ENCODE measurements around the gene SNX32. TPM values are rescaled to one million over a fixed set of nuclear protein-coding genes. Genes with fewer than 3 reads are reported as not detected.
A peak's percentile ranks its signal among the peaks of the same experiment; 100 is the strongest.

Gene SNX32
- total and polyA plus RNA-seq, 4 experiments from 2014 or later = 0.42 to 0.93 (median 0.66) TPM

DNA sequence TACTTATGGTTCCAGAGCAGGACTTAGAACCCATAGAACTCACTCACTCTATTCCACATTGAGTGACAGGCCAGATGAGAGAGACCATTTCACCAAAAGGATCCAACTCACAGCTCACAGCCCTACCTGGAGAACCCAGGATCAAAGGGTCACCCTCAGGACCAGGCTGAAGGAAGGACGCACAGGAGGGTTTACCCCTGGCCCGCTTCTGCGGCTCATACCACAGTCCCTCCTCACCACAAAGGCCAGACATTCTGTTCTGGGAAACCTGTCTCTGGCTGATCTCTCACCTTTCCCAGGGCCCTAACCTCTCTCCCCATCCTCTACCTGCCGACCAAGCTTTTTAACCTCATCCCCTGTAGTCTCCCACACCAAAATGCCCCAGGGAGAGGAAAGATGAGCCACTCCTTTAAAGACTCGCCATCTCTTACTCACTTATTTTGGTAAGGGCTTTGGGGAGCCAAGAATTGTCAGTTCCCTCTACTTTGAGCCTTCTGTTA lies 61.8 kb downstream of the SNX32 start:
- intact Hi-C loops (cut with micrococcal nuclease) = no loop called here
- no peak for DNase-seq
- Histone ChIP-seq H3K9me3 (ENCODE audit: control insufficient read depth in 1 of 2, low read length in 2 of 2) (no peaks in the 10 kb centered on the region), H3K4me1 (ENCODE audit: insufficient read depth, low read length) (peaks cover 50% of the 10 kb centered on the region), H3K36me3 (ENCODE audit: insufficient read depth, low read length) (no peaks in the 10 kb centered on the region), H3K27ac (ENCODE audit: low read depth, low read length) (no peak overlapping the region), H3K4me3 (ENCODE audit: low read length in 2 of 2) (no peak overlapping the region), H3K27me3 (ENCODE audit: insufficient read depth, low read length) (peaks cover 4% of the 10 kb centered on the region)
- H3K36me3 Mint-ChIP-seq = no peaks in the 10 kb centered on the region
- H3K27me3 Mint-ChIP-seq = no peaks in the 10 kb centered on the region
- peak overlapping the region in 4 of 8 donors; percentile 15 to 54 (median 30) for H3K4me3 Mint-ChIP-seq
- CTCF ChIA-PET (ENCODE audit: partially characterized antibody) = interaction anchor here (1.1 to 11.2 kb wide), 2 partner anchors 8 to 107 kb away, joined by 3 to 162 read pairs; partner anchors contain the start of genes CCDC85B and FIBP
- H3K9me3 Mint-ChIP-seq = no peaks in the 10 kb centered on the region
- POLR2A ChIA-PET (ENCODE audit: partially characterized antibody) = interaction anchor here (0.7 kb wide), 1 partner anchor 65 kb away, joined by 3 read pairs; no protein-coding TSS in a partner anchor
- peaks cover 18 to 52% (median 26%) of the 10 kb centered on the region in 4 donors for H3K4me1 Mint-ChIP-seq
- peak overlapping the region in 6 of 7 donors; percentile 72 to 91 (median 80) for H3K27ac Mint-ChIP-seq

DNA sequence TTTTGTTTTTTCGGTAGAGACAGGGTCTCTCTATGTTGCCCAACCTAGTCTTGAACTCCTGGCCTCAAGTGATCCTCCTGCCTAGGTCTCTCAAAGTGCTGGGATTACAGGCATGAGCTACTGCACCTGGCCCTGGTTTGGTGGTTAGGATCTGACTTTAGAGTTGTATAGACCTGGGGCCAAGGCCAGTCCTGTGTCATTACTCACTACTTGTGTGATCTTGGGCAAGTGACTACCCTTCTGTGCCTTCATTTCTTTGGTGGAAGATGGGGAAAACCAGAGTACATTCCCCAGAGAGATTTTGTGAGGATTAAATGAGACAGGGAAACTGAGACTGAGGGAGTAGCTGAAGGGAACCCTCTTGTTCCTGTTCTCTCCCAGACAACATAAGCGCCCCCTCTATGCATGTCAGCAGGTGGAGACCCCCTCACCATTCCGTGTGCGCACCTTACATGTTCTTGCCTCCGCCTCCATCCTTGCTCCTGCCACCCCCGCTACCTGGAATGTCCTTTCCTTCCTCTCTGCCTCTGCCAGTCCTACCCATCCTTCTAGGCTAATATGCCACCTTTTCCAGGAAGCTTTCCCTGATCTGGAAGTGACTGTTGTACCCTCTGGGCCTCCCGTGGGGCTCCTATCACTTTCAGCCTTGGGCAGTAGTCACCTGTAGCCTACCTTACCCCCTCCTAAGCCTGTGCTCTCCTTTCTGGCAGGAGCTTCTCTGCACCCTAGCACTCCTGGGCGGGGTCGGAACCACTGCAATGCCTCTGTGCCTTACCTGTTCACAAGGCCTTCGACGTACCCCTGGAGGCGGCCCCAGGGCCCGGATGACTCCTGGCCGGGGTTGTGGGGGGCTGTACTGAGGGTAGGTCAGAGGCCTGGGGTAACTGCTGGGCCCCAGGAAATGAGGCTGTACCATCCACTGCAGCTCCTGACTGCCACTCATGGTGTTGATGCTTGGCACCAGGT lies 62.6 kb downstream of the SNX32 start:
- Mint-ChIP-seq H3K4me1 (peaks cover 20 to 54% (median 30%) of the 10 kb centered on the region in 4 donors), H3K36me3 (no peaks in the 10 kb centered on the region), H3K9me3 (no peaks in the 10 kb centered on the region), H3K27ac (peak overlapping the region in 6 of 7 donors; percentile 27 to 82 (median 67)), H3K4me3 (peak overlapping the region in 1 of 8 donors; percentile 41), H3K27me3 (no peaks in the 10 kb centered on the region)
- intact Hi-C loops (cut with micrococcal nuclease) = no loop called here
- Histone ChIP-seq H3K9me3 (ENCODE audit: control insufficient read depth in 1 of 2, low read length in 2 of 2) (no peaks in the 10 kb centered on the region), H3K36me3 (ENCODE audit: insufficient read depth, low read length) (no peaks in the 10 kb centered on the region), H3K27ac (ENCODE audit: low read depth, low read length) (no peak overlapping the region), H3K27me3 (ENCODE audit: insufficient read depth, low read length) (peaks cover 4% of the 10 kb centered on the region), H3K4me1 (ENCODE audit: insufficient read depth, low read length) (peaks cover 54% of the 10 kb centered on the region), H3K4me3 (ENCODE audit: low read length in 2 of 2) (no peak overlapping the region)
- DNase-seq = no peak
- ChIA-PET POLR2A (ENCODE audit: partially characterized antibody) (interaction anchor here (0.8 kb wide), 2 partner anchors 9 kb away, joined by 3 to 4 read pairs; no protein-coding TSS in a partner anchor), CTCF (ENCODE audit: partially characterized antibody) (interaction anchor here (0.8 to 11.2 kb wide), 3 partner anchors 8 to 107 kb away, joined by 3 to 162 read pairs (median 3); partner anchors contain the start of genes CCDC85B and FIBP)

GRCh38 chr11:65897020-65897471 lies 63.3 kb downstream of the SNX32 start:
- CTCF ChIA-PET (ENCODE audit: partially characterized antibody) = interaction anchor here (11.2 kb wide), 1 partner anchor 9 kb away, joined by 162 read pairs; the partner anchor contains the start of genes CCDC85B and FIBP
- Histone ChIP-seq H3K4me1 (ENCODE audit: insufficient read depth, low read length) (peaks cover 47% of the 10 kb centered on the region), H3K27me3 (ENCODE audit: insufficient read depth, low read length) (peaks cover 4% of the 10 kb centered on the region), H3K4me3 (ENCODE audit: low read length in 2 of 2) (no peak overlapping the region), H3K27ac (ENCODE audit: low read depth, low read length) (no peak overlapping the region), H3K9me3 (ENCODE audit: control insufficient read depth in 1 of 2, low read length in 2 of 2) (no peaks in the 10 kb centered on the region), H3K36me3 (ENCODE audit: insufficient read depth, low read length) (no peaks in the 10 kb centered on the region)
- intact Hi-C loops (cut with micrococcal nuclease) = no loop called here
- Mint-ChIP-seq H3K9me3 (no peaks in the 10 kb centered on the region), H3K27ac (peak overlapping the region in 1 of 7 donors; percentile 82), H3K4me3 (peak overlapping the region in 1 of 8 donors; percentile 39), H3K4me1 (peaks cover 19 to 52% (median 27%) of the 10 kb centered on the region in 4 donors), H3K36me3 (no peaks in the 10 kb centered on the region), H3K27me3 (no peaks in the 10 kb centered on the region)
- DNase-seq = no peak
- POLR2A ChIA-PET (ENCODE audit: partially characterized antibody) = interaction anchor here (0.8 to 2.5 kb wide), 4 partner anchors 8 to 22 kb away, joined by 3 to 20 read pairs (median 12); partner anchors contain the start of genes C11orf68, DRAP1 and FIBP

DNA sequence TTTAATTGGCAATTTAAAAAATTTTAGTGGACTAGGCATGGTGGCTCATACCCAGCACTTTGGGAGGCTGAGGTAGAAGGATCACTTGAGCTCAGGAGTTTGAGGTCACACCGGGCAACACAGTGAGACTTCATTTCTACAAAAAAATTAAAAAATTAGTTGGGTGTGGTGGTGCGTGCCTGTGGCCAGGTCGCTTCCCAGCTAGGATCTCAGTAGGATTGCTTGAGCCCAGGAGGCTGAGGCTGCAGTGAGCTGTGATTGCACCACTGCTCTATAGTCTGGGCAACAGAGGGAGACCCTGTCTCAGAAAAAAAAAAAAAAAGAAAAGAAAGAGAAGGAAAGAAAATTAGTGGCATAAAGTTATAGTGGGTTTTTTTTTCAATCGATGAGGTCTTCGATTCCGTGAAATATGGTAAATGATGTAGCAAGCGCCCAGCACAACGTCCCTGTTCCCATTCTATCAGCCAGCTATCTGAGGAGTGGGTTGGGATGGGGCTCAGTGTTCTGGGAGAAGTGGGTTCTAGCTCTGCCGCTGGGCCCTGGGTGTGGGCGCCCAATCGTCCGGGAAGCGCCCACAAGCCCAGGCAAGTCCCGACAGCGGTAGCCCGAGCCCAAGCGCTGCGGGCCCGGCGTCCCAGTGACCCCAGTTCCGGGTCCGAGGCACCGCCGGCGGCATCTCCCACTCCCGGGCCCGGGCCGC lies 65.0 kb downstream of the SNX32 start:
- Histone ChIP-seq H3K9me3 (ENCODE audit: control insufficient read depth in 1 of 2, low read length in 2 of 2) (no peaks in the 10 kb centered on the region), H3K4me1 (ENCODE audit: insufficient read depth, low read length) (peaks cover 30% of the 10 kb centered on the region), H3K4me3 (ENCODE audit: low read length in 2 of 2) (peak overlapping the region in 1 of 2 donors; percentile 51), H3K27ac (ENCODE audit: low read depth, low read length) (no peak overlapping the region), H3K27me3 (ENCODE audit: insufficient read depth, low read length) (peaks cover 4% of the 10 kb centered on the region), H3K36me3 (ENCODE audit: insufficient read depth, low read length) (no peaks in the 10 kb centered on the region)
- intact Hi-C loops (cut with micrococcal nuclease) = no loop called here
- peak overlapping the region in 6 of 7 donors; percentile 74 to 88 (median 84) for H3K27ac Mint-ChIP-seq
- ChIA-PET POLR2A (ENCODE audit: partially characterized antibody) (interaction anchor here (1.1 to 3.4 kb wide), 7 partner anchors 8 to 369 kb away, joined by 3 to 22 read pairs (median 9); partner anchors contain the start of genes C11orf68, CCDC85B, CFL1 and DRAP1), CTCF (ENCODE audit: partially characterized antibody) (interaction anchor here (0.9 to 11.2 kb wide), 3 partner anchors 11 to 39 kb away, joined by 3 to 162 read pairs (median 3); partner anchors contain the start of genes CCDC85B, FIBP and MUS81)
- no peak for DNase-seq
- peaks cover 9 to 38% (median 14%) of the 10 kb centered on the region in 4 donors for H3K4me1 Mint-ChIP-seq
- peak overlapping the region; percentile 59 to 81 (median 72) for H3K4me3 Mint-ChIP-seq
- H3K9me3 Mint-ChIP-seq = no peaks in the 10 kb centered on the region
- H3K36me3 Mint-ChIP-seq = no peaks in the 10 kb centered on the region
- H3K27me3 Mint-ChIP-seq = peaks cover 0 to 1% of the 10 kb centered on the region in 2 donors

DNA sequence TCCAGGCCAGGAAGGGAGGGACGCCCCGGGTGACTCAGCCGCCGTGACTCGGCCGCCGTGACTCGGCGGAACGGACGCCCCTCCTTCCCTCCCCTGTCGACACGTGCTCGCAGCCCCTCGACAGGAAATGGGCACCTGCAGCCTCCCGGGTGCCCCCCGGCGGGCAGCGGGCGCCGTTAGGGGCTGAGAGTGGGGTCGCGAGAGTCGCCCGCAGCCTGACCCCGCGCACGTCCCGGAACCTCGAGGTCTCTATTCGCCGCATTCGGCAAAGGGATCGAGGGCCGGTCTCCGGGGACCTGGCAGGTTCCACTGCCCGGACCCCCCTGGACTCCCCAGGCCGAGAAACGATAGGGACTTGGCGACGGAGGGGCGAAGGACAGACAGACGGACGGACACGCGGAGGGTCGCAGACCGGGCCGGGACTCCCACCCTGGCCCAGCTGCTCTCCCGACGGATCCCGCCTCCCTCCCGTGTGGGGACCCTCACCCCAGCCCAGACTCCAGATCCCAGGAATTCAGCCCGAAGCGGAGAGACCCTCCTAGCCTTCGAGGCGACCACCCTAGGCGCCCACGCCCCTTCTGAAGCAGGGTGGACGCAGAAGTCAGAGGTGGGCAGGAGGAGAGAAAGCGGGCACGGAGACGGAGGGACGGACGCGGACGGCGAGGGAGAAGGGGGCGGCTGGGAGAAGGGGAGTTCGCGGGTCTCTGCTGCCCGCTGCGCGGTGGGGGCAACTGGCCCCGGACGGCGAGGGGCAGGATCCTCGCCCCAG lies 65.8 kb downstream of the SNX32 start:
- Mint-ChIP-seq H3K9me3 (no peaks in the 10 kb centered on the region), H3K27ac (peak overlapping the region in 4 of 7 donors; percentile 42 to 75 (median 68)), H3K4me3 (peak overlapping the region in 7 of 8 donors; percentile 5 to 75 (median 53)), H3K27me3 (peaks cover 0 to 1% of the 10 kb centered on the region in 2 donors), H3K36me3 (no peaks in the 10 kb centered on the region), H3K4me1 (peaks cover 5 to 31% (median 7%) of the 10 kb centered on the region in 4 donors)
- Histone ChIP-seq H3K27ac (ENCODE audit: low read depth, low read length) (peak overlapping the region; percentile 46), H3K9me3 (ENCODE audit: control insufficient read depth in 1 of 2, low read length in 2 of 2) (no peaks in the 10 kb centered on the region), H3K4me1 (ENCODE audit: insufficient read depth, low read length) (peaks cover 22% of the 10 kb centered on the region), H3K27me3 (ENCODE audit: insufficient read depth, low read length) (peaks cover 4% of the 10 kb centered on the region), H3K36me3 (ENCODE audit: insufficient read depth, low read length) (no peaks in the 10 kb centered on the region), H3K4me3 (ENCODE audit: low read length in 2 of 2) (peak overlapping the region; percentile 17 to 51)
- peak in 3 of 5 donors; percentile 27 to 70 (median 33) for DNase-seq
- intact Hi-C loops (cut with micrococcal nuclease) = loop anchor here (1.0 kb wide), 3 partner anchors 9 to 62 kb away; partner anchors contain the start of genes C11orf68, CCDC85B, DRAP1 and SART1
- POLR2A ChIA-PET (ENCODE audit: partially characterized antibody) = interaction anchor here (0.6 to 3.4 kb wide), 13 partner anchors 10 to 1121 kb away, joined by 3 to 97 read pairs (median 7); partner anchors contain the start of genes C11orf68, CCDC85B, CFL1 and DRAP1
- CTCF ChIA-PET (ENCODE audit: partially characterized antibody) = interaction anchor here (11.2 kb wide), 1 partner anchor 12 kb away, joined by 162 read pairs; the partner anchor contains the start of genes CCDC85B and FIBP
